ENCODE measurements around the gene DLK1.

- TF ChIP-seq EZH2phosphoT487 (IDR thresholded peaks at IDR 0.05; ENCODE audit: borderline replicate concordance, low read depth, low read length) (no peak), CTCF (conservative IDR thresholded peaks at IDR 0.05; ENCODE audit: low read length) (no peak)
These were observed 29.0 kb downstream of the DLK1 start for GRCh38 chr14:100755649-100756048.

All from OCI-LY7 (cell line).